Peyer's patch (tissue), 4 donors: ENCODE results near the gene AK8.

Source experiments
- POLR2A ChIP-seq, 2 donors: fragments of 450-650 bp; IDR thresholded peaks; one replicate each; pipeline ENCODE4 v1.5.1; 2017; ENCODE audit warnings: antibody characterized with exemption in 2 of 2, mild to moderate bottlenecking in 2 of 2, moderate library complexity in 2 of 2
- TF ChIP-seq, protein P1 (sequence below), 6 experiments: fragments of 450-650 bp in 4 of 6; fragments of 200-600 bp in 2 of 6; sonication (generic) in 1 of 6; IDR thresholded peaks; one replicate each; pipeline ENCODE4 v1.5.1; 2017 to 2019; ENCODE audit warnings: antibody characterized with exemption in 6 of 6, mild to moderate bottlenecking in 3 of 6, moderate library complexity in 1 of 6

DNA sequence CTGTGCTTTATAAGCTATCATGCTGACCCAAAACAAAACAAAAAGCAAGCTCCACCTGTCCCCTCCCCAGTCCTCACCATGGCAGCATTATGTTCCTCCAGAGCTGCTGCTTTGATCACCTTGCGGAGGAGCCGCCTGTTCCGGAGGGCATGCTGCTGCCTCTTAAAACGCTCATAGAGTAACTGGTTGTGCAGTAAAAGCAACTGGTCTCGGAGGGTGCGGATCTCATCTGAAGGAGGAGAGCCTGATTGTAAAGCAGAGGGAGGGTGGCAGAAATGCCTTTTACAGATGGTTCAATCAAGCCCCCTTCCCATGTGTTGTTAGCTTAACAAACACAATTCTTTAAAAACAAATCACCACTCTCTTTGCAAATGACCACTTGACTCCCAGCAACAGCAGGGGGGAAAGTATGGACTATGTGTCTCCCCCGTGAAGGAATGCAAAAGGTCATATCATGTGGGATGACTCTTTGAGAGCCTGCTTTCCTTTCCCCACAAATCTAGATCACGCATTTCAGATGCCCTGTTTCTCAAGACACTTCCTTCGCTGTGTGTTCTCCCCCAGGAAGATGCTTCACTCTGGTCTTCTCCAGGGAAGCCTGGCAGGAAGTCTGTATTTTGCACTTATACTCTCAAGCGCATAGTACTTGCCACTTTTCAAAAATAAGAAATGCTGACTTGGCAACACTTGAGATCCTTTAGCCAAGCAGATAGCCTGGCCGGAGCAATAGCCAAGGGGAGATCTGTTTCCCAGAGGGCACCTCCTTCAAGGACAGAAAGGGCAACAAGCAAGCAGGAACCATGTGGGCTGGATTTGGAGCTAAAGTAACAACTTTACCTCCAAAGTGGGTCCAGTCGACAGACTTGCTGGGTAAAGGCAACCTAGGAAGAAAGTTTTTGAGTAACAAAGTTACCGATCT lies 25.7 kb upstream of the AK8 start:
- TF ChIP-seq, protein P1, sequence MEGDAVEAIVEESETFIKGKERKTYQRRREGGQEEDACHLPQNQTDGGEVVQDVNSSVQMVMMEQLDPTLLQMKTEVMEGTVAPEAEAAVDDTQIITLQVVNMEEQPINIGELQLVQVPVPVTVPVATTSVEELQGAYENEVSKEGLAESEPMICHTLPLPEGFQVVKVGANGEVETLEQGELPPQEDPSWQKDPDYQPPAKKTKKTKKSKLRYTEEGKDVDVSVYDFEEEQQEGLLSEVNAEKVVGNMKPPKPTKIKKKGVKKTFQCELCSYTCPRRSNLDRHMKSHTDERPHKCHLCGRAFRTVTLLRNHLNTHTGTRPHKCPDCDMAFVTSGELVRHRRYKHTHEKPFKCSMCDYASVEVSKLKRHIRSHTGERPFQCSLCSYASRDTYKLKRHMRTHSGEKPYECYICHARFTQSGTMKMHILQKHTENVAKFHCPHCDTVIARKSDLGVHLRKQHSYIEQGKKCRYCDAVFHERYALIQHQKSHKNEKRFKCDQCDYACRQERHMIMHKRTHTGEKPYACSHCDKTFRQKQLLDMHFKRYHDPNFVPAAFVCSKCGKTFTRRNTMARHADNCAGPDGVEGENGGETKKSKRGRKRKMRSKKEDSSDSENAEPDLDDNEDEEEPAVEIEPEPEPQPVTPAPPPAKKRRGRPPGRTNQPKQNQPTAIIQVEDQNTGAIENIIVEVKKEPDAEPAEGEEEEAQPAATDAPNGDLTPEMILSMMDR (IDR thresholded peaks at IDR 0.05) = no peak
- TF ChIP-seq POLR2A (IDR thresholded peaks at IDR 0.05) = no peak
